GM19438 (cell line): Measurements from ENCODE around the gene MEF2D.

Experiments
- ATAC-seq: cut with Tn5 transposase; IDR thresholded peaks from one replicate; pipeline ENCODE4 v1.9.1; 2021; ENCODE audit warnings: low read depth; ENCODE audit not compliant: unreplicated experiment

The MEF2D gene

DNA sequence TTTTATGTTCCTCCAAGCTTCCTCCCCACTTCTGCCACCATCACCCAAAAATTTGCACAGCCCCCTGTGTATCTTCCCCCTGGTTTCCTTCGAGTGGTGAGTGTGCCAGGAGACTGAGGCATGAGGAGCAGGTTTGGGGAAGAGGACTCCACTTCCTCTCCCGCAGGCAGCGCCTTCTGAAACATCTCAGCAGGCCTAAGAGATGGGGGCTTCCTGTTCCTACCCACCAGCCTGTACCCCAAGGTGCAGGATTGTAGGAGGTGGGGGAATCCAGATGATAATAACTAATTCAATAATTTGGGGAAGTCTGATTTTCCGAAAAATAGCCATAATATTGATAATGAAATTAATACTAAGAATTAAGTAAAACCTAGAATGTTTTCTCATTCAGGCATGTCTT lies 69.2 kb downstream of the MEF2D start:
- ATAC-seq = no peak

- no peak for ATAC-seq
Measured at GRCh38 chr1:156430866-156431265, 69.7 kb downstream of the MEF2D start.

GRCh38 chr1:156430303-156430702 lies 70.3 kb downstream of the MEF2D start:
- ATAC-seq = no peak

GRCh38 chr1:156429313-156430060 lies 71.1 kb downstream of the MEF2D start:
- ATAC-seq = no peak

DNA sequence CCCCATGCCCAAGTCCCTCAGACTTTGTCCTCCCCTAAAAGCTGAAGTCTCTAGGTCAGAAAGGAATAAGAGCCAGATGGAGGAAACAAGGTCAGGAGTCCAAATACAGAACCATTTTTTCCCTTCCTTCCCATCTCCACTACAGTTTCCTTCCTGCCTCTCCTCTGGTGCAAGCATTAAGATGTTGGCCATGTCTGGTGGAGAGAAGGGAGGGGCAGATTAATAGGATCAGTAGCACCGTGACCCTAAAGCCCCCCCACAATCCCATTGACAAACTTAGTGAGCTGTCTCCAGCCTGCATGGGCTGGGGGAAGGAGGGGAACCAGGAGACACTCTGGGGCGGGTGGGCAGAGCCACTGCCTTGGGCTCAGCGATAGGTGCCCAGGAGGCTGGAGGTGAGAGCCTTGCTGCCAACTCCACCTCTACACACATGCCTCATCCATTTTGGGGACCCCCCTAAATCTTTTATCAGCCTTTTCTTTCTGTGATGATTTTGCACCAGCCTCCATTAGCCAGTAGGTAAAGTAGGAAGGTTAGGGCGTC lies 71.8 kb downstream of the MEF2D start:
- no peak for ATAC-seq

- no peak for ATAC-seq
Measured at GRCh38 chr1:156427957-156428356, 72.6 kb downstream of the MEF2D start.

DNA sequence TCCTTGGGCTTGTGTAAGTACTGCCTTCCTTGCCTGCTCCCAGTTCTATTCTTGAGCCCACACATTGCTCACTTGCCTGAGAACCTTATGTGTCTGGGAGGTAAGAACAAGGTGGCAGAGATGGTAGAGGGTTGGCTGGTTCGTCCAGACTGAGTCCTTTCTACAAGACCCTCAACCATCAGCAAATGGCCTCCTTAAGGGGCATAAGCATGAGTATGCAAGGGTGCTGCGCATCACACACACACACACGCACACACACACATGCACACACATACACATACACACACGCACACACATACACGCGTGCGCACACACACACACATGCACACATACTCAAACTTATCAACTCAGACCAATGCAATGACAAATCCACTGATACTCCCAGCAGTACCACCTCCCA lies 74.6 kb downstream of the MEF2D start:
- ATAC-seq = no peak

DNA sequence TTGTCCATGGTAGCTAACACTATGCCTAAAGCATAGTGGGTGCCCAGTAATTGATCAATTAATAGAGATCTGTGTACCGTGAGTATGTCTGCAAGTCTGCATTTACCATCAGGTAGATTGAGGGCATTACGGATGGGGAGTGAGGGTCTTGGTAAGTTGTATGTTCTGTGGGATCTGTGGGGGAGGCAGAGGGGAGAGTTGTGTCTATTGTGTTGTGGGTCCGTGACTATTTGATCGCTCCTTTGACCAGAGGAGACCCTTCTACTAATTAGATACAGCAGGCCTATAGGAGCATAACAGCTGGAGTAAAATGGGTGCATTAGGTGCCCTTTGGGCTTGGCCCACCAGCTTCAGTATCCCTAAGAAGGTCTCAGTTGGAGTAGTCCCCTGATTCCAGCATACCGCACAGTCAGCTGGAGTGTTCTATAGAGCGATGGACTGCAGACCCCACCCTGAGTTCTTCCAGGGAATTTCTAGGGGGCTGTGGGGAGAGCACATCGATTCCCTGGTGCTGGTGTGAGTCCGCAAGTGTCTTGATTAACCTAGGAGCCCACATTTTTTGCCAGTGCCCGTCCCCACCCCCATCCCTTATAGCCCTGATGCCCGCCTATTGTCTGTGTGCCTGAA lies 75.7 kb downstream of the MEF2D start:
- ATAC-seq = no peak

GRCh38 chr1:156423422-156424352 lies 76.9 kb downstream of the MEF2D start:
- ATAC-seq = no peak

DNA sequence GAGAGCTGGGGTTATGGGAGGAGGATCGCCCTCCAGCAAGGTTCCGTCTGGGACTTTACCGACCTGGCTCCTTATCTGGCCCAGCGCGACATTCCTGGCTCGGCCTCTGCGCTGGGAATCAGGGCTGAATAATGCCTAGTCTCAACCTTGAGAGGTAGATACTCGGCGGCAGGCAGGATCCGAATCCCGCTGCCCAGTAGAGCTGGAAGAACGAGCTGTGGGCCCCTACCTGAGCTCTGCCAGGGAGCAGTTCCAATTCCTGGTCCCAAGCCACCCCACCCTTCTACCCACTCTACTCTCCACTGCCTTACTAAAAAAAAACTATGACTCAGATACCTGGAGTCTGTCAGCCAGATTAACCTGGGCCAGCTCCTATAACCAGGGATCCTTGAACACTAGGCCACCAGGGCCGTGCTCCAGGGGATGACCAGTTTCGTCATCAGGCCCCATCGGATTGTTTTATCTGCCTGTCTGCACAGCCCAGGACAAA lies 77.9 kb downstream of the MEF2D start:
- no peak for ATAC-seq

DNA sequence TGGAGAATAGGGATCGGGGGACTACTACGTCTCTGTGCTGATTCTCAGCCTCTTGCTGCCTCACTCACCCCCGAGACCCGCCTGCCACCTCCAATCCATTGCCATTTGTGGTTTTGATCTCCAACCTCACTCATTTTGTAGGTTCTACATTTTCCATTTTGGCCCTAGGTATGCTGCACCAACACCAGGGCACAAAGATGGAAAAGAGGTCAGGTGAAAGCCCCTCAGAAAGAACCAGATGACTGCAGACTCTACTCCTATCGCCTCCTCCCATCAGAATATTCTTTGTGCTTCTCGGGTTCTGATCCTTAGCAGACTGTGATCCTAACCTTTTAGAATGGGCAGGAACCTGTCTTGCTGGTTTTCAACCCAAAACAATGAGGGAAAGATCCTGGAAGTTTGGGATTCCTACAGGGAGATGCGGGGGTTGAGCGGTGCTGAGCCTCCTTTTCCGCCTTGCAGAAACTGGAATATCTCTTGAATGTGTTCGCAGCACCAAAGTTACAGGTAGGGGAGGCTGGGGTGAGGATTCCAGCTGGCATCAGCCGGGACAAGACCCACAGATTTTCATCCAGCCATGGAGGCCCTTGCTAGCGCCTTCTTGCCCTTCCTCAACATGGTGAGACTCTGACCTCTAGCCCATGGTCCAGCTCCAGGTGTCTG lies 78.5 kb downstream of the MEF2D start:
- no peak for ATAC-seq

DNA sequence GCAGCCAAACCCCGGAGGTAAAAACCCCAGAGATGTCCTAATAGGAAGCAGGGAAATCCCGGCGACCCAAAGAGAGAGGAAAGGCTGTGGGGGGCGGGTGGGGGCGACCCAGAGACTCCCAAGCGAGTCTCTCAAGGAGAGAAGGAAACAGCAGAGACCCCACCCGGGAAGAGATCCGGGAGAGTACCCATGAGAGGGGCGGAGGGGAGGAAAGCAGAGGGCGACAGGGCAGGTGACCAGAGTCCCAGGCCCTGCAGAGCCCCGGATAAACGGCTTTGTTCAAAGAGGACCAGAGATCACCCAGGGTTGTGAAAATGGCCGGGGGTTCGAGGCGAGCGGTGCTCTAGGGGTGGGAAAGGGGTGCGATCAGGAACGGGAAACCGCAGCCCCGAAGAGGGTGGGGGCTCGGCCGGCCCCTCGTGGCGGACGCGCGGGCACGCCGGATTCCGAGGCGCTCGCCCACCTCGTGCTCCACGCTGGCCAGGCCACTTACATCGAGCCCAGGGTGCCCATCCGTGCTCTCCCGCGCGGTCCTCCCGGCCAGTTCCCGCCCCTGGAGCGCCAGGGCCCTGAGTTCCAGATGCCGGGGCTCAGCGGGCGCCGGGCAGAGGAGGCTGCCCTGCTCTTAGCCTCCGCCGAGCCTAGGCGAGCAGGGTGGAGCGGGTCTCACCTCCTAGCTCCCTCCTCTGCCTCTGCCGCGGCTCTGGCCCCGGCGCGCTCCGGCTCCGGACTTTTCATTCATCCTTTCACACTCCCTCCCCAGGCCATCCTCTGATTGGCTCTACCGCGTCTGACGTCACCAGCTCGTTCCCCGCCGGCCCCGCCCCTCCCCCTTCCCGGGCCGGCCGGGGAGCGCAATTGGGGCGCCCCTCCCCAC lies 79.3 kb downstream of the MEF2D start:
- ATAC-seq = peak; percentile 78

GRCh38 chr1:156420205-156421061 lies 80.1 kb downstream of the MEF2D start:
- ATAC-seq = no peak

- ATAC-seq = no peak
Measured at GRCh38 chr1:156419854-156420204, 80.7 kb downstream of the MEF2D start.

DNA sequence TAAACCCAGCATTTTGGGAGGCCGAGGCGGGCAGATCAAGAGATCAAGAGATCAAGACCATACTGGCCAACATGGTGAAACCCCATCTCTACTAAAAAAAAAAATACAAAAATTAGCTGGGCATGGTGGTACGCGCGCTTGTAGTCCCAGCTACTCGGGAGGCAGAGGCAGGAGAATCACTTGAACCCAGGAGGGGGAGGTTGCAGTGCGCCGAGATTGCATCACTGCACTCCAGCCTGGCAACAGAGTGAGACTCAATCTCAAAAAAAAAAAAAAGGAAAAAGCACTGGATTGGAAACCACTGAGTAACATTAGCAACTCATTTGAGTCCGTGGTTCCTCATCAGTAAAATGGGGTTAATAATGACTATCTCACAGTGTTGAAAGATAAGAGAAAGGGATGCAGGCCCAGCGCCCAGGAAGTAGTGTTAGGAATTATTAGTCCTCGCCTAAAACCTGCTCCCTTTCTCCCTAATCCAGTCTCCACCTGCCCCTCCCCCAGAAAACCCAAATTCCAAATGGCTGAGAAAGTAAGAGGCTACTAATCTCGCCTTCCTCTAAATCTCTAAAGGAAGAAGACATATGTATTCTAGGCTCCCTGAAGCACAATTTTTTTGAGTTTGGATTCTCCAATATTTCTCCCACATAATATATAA lies 82.0 kb downstream of the MEF2D start:
- no peak for ATAC-seq

DNA sequence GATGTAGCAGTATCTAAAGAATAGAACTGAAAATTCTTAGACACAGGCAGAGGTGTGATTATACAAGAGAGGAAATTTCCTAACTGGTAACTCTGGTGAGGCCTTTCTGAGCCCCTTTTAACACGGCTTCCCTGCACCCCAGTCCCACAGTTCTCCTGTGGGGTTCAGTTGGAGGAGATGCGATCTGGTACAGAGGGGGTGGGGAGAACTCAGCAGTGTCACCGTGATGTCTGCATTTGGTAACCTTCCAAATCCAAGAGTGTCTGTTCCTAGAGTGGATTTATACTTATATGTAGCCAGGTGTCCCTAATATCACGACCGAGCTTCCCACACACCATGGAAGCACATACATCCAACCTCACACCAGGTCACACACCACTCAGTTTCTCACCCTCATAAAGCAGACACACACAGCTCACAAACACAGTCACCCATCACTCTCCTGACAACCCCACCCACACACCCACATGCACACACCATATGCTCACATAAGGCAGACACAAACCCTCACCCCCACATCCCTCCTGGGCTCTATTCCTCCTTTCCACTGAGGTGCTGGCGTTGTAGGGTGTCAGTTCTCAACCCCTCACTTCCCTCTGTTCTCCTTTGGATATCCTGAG lies 83.1 kb downstream of the MEF2D start:
- no peak for ATAC-seq

- ATAC-seq = no peak
Measured at GRCh38 chr1:156416993-156417392, 83.6 kb downstream of the MEF2D start.
